ENCODE data around the gene C17orf58. TPM values are rescaled to one million over a fixed set of nuclear protein-coding genes. Genes with fewer than 3 reads are reported as not detected.
A peak's percentile ranks its signal among the peaks of the same experiment; 100 is the strongest.

C17orf58 gene
- total and polyA plus RNA-seq, 9 of the 15 experiments (the other 6 are each of a cell fraction or from before 2014, with no cell fraction given): 8.6 to 37.4 (median 27.6) TPM

DNA sequence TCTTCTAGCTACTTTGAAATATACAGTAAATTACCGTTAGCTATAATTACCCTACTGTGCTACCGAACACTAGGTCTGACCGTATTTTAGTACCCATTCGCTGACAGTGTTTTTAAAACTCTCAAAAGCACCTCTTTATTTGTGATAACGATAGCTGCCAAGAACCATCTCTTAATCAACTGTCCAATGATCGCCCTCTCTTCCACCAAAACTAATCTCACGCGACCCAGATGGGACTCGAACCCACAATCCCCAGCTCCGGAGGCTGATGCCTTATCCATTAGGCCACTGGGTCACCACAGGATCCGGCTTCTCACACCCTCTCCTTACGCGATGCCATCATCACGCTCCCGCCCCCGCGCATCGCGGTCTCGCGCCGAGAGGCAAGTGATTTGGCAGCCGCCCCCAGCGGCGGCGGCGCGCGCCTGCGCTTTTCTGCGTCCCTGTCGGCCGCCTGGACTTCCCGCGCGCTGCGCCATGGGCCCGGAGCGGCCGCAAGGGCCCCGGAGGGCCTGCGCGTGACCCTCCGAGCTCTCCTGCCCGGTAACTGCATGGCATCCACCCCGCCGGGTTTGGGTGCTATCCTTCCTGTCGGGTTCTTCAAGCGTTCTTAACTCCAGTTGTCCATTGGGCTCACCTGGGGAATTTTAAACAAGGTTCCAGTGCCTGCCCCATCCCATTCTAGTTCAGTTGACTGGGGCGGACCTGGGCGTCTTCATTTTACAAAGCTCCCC lies 23.6 kb upstream of the C17orf58 start (continued):
- TF ChIP-seq ZNF644 (tag; IDR thresholded peaks at IDR 0.05; ENCODE audit: low read depth): peak; percentile 80; the same call in 1 of the 2 replicates
- no peak for TF ChIP-seq RBM17 (IDR thresholded peaks at IDR 0.05; ENCODE audit: borderline replicate concordance, low read depth, low read length)
- no peak for TF ChIP-seq CEBPG (CRISPR knock-in tag; IDR thresholded peaks at IDR 0.05)
- TF ChIP-seq CEBPG (tag; conservative IDR thresholded peaks at IDR 0.05 in 1 of 2, IDR thresholded peaks at IDR 0.05 in 1 of 2): no peak
- peak; percentile 96 for TF ChIP-seq BRD4 (IDR thresholded peaks at IDR 0.05)
- TF ChIP-seq ARID4B (CRISPR knock-in tag; IDR thresholded peaks at IDR 0.05): peak; percentile 44; the same call in 1 of the 2 replicates
- TF ChIP-seq SP2 (IDR thresholded peaks at IDR 0.05; ENCODE audit: extremely low read depth, low read depth, low read length, poor library complexity, severe bottlenecking): no peak
- no peak for TF ChIP-seq HNRNPK (IDR thresholded peaks at IDR 0.05; ENCODE audit: low read depth, low read length, poor library complexity, severe bottlenecking)
- no peak for TF ChIP-seq CHCHD3 (CRISPR knock-in tag; IDR thresholded peaks at IDR 0.05)
- TF ChIP-seq SMAD2 (IDR thresholded peaks at IDR 0.05; ENCODE audit: low read depth, low read length): no peak
- peak; percentile 31 for TF ChIP-seq RBM25 (IDR thresholded peaks at IDR 0.05; ENCODE audit: low read depth, low read length, severe bottlenecking)
- TF ChIP-seq MED1 (CRISPR knock-in tag; IDR thresholded peaks at IDR 0.05; ENCODE audit: borderline replicate concordance): no peak
- TF ChIP-seq SAFB (IDR thresholded peaks at IDR 0.05; ENCODE audit: borderline replicate concordance, low read depth, low read length): no peak
- TF ChIP-seq ZC3H8 (IDR thresholded peaks at IDR 0.05): no peak
- no peak for TF ChIP-seq ZNF695 (CRISPR knock-in tag; IDR thresholded peaks at IDR 0.05)
- TF ChIP-seq, protein P1, sequence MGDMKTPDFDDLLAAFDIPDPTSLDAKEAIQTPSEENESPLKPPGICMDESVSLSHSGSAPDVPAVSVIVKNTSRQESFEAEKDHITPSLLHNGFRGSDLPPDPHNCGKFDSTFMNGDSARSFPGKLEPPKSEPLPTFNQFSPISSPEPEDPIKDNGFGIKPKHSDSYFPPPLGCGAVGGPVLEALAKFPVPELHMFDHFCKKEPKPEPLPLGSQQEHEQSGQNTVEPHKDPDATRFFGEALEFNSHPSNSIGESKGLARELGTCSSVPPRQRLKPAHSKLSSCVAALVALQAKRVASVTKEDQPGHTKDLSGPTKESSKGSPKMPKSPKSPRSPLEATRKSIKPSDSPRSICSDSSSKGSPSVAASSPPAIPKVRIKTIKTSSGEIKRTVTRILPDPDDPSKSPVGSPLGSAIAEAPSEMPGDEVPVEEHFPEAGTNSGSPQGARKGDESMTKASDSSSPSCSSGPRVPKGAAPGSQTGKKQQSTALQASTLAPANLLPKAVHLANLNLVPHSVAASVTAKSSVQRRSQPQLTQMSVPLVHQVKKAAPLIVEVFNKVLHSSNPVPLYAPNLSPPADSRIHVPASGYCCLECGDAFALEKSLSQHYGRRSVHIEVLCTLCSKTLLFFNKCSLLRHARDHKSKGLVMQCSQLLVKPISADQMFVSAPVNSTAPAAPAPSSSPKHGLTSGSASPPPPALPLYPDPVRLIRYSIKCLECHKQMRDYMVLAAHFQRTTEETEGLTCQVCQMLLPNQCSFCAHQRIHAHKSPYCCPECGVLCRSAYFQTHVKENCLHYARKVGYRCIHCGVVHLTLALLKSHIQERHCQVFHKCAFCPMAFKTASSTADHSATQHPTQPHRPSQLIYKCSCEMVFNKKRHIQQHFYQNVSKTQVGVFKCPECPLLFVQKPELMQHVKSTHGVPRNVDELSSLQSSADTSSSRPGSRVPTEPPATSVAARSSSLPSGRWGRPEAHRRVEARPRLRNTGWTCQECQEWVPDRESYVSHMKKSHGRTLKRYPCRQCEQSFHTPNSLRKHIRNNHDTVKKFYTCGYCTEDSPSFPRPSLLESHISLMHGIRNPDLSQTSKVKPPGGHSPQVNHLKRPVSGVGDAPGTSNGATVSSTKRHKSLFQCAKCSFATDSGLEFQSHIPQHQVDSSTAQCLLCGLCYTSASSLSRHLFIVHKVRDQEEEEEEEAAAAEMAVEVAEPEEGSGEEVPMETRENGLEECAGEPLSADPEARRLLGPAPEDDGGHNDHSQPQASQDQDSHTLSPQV (IDR thresholded peaks at IDR 0.05): peak; percentile 93
- TF ChIP-seq PATZ1 (CRISPR knock-in tag; IDR thresholded peaks at IDR 0.05; ENCODE audit: borderline replicate concordance): no peak
